Iris pigment epithelial cell (primary cell): Measurements from ENCODE around the gene HUS1.
"Not testable (repeated sequence)": the region's sequence is repeated elsewhere in the genome, so short reads cannot be mapped to it uniquely, and the experiment has no call there.

Experiments
- DNase-seq: peaks from one replicate; pipeline ENCODE4 v3.0.0-alpha.2; 2011; ENCODE audit warnings: low read depth

HUS1 gene

GRCh38 chr7:47979145-47979831 is at the start of gene HUS1:
TSS of gene HUS1 (minus strand) at chr7:47979615. CDS start at chr7:47979519, 96 bp downstream.
- peak; percentile 84 for DNase-seq

GRCh38 chr7:48028938-48029337 is 49.5 kb upstream of the HUS1 start, which contains the start of gene SUN3:
TSS of gene SUN3 (minus strand) at chr7:48029107. CDS start at chr7:48028938, 169 bp downstream.
- no peak for DNase-seq

- DNase-seq: peak; percentile 11
These were observed 46.2 kb upstream of the HUS1 start for GRCh38 chr7:48025624-48026023.

- DNase-seq: no peak
These were observed 38.3 kb upstream of the HUS1 start for GRCh38 chr7:48017674-48018073.

- DNase-seq: no peak
These were observed 37.2 kb upstream of the HUS1 start for GRCh38 chr7:48016641-48017040.

- no peak for DNase-seq
These were observed 32.5 kb upstream of the HUS1 start for GRCh38 chr7:48011951-48012350.

GRCh38 chr7:48011323-48011722 is 31.9 kb upstream of the HUS1 start:
- DNase-seq: no peak

- no peak for DNase-seq
These were observed 30.5 kb upstream of the HUS1 start for GRCh38 chr7:48009954-48010353.

- DNase-seq: no peak
These were observed 29.8 kb upstream of the HUS1 start for GRCh38 chr7:48009257-48009656.

- no peak for DNase-seq
These were observed 27.5 kb upstream of the HUS1 start for GRCh38 chr7:48006866-48007265.

- DNase-seq: no peak
These were observed 25.2 kb upstream of the HUS1 start for GRCh38 chr7:48004638-48005037.

- no peak for DNase-seq
These were observed 24.6 kb upstream of the HUS1 start for GRCh38 chr7:48004032-48004431.

- peak; percentile 31 for DNase-seq
These were observed 20.7 kb upstream of the HUS1 start for GRCh38 chr7:48000164-48000563.

GRCh38 chr7:47999413-47999812 is 20.0 kb upstream of the HUS1 start:
- no peak for DNase-seq

GRCh38 chr7:47992446-47992845 is 13.0 kb upstream of the HUS1 start:
- no peak for DNase-seq

- peak; percentile 78 for DNase-seq
These were observed 12.4 kb upstream of the HUS1 start for GRCh38 chr7:47991741-47992311.

GRCh38 chr7:47991270-47991669 is 11.9 kb upstream of the HUS1 start:
- no peak for DNase-seq

- no peak for DNase-seq
These were observed 11.2 kb upstream of the HUS1 start for GRCh38 chr7:47990592-47990991.

GRCh38 chr7:47989607-47990400 is 10.4 kb upstream of the HUS1 start:
- DNase-seq: peak; percentile 16

- DNase-seq: no peak
These were observed 9.3 kb upstream of the HUS1 start for GRCh38 chr7:47988496-47989386.

- DNase-seq: no peak
These were observed 3.2 kb upstream of the HUS1 start for GRCh38 chr7:47982610-47983009.

- DNase-seq: not testable (repeated sequence)
These were observed 1.2 kb upstream of the HUS1 start for GRCh38 chr7:47980648-47981047.
